T-helper 1 cell (primary cell): ENCODE results near the gene GRID2.
"Not testable (repeated sequence)": the region's sequence is repeated elsewhere in the genome, so short reads cannot be mapped to it uniquely, and the experiment has no call there.

Experiments
- DNase-seq, 5 donors: peaks; one replicate each; pipeline ENCODE4 v3.0.0-alpha.2; 2012 to 2020

The GRID2 gene

DNA sequence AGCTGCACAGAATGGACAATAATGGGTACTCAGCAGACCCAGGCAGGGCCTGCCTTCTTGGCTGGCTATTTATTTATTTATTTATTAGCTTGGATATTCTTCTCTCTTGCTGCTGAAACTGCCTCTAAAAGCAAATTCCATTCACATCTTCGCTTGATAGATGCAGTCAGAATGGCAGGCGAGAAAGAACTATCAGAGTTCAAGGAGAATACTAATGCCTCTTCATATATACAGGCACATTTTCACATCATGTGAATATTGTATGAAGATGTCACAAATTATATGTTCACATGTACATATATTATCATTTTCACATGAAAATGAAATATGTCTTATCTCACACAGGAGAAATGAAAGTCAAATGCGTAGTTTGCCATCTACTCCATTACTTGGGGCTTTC lies 1045.1 kb downstream of the GRID2 start:
- DNase-seq: no peak

GRCh38 chr4:93351846-93352245 lies 1048.1 kb downstream of the GRID2 start:
- DNase-seq: no peak

DNA sequence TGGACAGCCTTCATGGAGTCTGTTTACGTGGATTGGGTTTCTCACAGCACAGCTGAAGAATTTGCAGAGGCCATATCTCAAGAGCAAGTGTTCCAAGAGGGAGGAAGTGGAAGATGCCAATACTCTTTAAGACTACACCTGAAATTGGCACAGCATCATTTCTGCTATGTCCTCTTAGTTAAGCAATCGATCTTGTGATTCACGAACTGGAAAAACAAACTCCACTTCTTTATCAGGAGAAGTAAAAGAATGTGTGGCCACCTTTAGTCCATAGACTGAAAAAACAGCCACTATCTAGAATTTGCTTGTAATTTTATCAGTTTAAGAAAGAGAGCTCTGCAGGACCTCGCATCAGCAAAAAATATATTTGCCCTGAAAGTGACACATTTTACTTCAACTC lies 1051.6 kb downstream of the GRID2 start:
- no peak for DNase-seq

DNA sequence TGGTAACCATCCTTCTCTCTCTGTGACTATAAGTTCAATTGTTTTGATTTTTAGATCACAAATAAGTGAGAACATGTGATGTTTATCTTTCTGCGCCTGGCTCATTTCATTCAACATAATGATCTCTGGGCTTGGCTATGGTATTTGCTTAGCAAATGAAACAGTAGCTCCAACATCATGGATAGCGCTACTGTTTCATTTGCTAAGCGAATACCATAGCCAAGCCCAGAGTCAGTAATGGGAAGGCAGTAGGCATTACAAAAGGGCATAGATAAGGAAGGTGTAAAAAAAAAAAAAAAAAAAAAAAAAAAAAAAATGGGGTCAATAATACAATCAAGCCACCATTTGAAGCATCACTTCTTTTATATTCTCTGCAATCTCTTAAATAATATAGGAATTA lies 1055.8 kb downstream of the GRID2 start:
- DNase-seq: no peak

GRCh38 chr4:93366169-93366755 lies 1062.5 kb downstream of the GRID2 start:
- not testable (repeated sequence) for DNase-seq

DNA sequence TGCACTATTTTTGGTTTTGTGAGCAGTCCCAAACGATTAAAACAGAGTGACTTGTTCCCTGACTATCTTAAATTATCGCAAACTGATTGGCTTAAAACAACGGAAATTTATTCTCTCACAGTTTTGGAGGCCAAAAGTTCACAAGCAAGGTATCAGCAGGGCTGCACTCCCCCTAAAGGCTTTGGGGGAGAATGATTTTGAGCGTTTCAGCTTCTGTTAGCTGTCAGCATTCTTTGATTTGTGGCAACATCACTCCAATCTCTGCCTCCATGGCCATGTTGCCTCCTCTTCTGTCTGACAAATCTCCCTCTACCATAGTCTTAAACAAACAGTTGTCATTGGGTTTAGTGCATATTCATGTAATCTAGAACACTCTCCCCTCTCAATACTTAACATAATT lies 1065.2 kb downstream of the GRID2 start:
- DNase-seq: no peak

DNA sequence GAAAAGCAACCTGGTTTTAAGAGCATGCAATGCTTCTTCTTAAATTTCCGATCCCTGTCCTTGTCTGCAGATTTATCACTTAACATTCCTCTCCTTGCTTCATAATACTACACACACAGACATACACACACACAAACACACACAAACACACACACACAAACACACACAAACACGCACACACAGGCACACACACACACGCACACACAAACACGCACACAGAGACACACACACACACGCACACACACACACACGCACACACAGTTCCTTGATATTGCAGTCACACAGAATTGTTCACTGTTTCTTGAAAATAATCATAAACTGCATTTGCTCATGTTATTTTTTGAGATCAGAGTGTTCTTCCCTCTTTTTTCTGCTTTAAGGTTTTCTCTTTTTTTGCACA lies 1066.5 kb downstream of the GRID2 start:
- DNase-seq: no peak

GRCh38 chr4:93373893-93374860 lies 1070.4 kb downstream of the GRID2 start:
- no peak for DNase-seq

DNA sequence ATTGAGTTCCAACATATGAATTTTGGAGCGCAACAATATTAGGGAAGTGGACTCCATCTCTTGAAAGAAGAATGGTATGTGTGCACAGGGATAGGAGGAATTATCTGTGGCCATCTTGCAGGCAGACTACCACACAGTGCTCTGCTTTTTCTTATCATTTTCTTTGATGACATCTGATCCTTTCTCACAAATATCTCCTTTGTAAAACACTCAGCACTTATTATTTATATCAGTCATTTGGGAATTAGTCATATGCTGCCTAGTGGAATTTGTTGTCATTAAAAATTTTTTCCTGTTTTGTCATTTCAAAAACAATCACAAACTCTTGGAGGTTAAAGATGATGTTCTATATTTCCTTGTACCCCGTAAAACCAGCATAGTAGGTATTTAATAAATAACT lies 1080.5 kb downstream of the GRID2 start:
- DNase-seq: no peak

GRCh38 chr4:93384887-93385286 lies 1081.1 kb downstream of the GRID2 start:
- DNase-seq: no peak

GRCh38 chr4:93394545-93395081 lies 1090.8 kb downstream of the GRID2 start:
- no peak for DNase-seq

- DNase-seq: no peak
Measured at GRCh38 chr4:93396272-93396671, 1092.5 kb downstream of the GRID2 start.

DNA sequence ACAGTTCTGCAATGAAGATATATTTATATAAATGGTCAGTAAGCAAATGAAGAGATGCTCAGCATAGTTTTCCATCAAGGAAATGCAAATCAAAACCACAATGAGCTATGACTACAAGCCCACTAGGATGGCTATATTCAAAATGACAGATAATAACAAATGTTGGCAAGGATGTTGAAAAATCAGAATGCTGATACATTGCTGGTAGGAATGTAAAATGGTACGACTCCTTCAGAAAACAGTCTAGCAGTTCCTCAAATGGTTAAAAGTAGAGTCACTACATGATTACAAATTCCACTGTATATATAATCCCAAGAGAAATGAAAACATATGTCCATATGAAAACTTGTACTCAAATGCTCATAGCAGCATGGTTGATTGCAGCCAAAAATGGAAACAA lies 1099.8 kb downstream of the GRID2 start:
- no peak for DNase-seq

GRCh38 chr4:93407493-93408275 lies 1103.9 kb downstream of the GRID2 start:
- no peak for DNase-seq

DNA sequence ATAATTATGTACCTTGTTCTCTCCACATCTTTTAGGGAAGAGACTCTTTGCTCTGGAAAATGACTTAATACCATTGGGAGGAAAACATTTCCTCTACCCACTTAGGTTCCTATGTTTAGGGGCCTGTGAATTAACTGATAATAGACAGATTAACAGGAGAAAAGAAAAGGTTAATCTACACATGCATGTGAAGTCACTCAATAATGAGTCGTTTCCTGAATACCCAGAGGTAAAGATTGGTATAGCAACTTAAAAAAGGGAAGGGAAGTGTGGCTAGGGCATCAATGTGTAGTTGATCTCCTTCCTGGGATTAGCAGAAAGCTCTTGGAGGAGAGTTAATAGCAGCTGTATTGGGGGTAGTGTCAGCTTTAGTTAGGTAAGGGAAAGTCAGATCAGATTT lies 1105.3 kb downstream of the GRID2 start:
- DNase-seq: no peak

DNA sequence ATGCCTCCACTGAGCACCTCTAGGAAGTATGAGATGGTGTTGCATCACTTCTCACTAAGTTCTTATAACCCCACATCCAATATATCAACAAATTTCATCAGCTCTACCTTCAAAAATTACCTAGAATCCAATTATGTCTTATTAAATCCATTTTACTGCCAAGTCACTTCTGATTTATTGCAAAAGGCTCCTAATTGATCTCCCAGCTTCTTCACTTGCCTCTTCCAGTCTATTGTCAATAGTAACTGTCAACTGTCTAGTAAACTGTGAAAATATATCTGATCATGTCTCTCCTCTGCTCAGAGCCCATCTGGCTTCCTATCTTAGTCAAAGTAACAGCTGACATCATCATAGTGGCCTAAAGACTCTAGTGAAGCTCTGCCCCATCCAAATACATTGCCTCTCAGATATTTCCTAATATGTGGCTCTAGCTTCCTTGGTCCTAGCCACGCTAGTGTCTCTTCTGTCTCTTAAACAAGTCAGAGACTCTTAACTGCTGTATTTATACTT lies 1110.3 kb downstream of the GRID2 start:
- no peak for DNase-seq

DNA sequence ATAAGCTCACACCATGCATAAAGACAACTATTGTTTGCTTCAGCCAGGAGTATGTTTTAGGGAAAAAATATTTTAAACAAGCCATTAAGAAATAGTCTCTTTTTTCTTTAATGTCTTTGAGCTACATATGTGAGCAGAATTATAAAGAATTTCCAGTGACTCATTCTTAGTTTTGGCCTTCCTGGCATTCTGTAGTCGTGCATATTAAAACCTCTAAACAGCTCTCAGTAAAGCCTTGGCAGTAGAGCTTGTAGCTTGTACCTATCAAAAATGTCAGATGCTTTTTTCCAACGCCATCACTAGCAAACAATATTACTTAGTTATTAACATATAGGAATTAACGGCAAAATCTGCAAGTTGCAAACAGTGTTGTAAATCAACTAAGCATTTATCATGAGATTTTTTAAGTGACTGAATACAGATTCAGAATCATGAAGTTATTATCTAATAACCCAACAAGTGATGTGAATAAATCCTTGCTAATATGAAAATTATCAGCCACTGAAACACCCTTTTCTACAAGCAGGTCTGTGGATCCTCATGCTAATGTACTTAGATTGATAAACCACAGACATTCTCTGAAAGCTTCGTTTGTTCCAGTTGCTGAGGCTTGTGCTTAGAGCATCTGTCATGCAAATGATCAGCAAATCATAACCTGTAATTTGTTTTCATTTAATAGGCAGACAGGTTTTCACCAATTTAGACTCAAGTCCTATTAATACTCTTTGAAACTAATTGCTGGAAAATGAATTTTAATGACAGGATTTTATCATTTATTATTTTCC lies 1112.8 kb downstream of the GRID2 start:
- DNase-seq: no peak

DNA sequence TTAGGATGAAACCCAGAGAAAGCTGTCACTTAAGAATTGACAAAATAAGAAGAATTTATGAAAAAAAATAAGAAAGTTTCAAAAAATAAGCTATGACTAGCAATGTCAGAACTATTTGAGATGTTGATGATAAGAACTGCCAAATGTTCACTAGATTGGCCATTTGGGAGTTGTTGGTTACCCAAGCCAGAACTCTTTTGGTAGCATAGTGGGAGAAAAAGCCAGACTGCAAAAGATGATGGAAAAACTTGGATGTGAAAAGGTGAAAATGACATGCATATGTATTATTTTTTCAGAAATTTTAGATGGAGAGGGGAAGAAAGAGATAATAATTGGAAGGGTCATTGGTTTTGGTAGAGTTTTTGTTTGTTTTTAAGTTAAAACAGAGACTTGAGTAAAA lies 1127.6 kb downstream of the GRID2 start:
- no peak for DNase-seq

DNA sequence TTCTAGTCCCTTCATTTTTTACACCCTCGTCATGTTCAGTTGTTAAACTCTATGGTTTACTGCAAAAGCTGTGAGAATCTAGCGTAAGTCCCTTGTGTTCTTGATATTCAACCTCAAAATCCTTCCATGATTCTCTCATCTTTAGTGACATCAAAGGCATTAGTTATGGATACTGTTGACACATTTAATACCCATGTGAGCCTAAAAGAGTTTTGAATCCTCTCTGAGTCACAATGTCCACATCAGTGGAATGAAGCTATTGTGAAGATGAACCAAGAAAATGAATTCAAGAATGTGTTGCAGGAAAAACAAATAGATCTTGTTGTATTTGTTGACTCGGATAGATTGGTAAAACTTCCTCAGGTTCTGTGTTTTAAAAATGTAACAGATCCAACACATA lies 1130.1 kb downstream of the GRID2 start:
- no peak for DNase-seq

DNA sequence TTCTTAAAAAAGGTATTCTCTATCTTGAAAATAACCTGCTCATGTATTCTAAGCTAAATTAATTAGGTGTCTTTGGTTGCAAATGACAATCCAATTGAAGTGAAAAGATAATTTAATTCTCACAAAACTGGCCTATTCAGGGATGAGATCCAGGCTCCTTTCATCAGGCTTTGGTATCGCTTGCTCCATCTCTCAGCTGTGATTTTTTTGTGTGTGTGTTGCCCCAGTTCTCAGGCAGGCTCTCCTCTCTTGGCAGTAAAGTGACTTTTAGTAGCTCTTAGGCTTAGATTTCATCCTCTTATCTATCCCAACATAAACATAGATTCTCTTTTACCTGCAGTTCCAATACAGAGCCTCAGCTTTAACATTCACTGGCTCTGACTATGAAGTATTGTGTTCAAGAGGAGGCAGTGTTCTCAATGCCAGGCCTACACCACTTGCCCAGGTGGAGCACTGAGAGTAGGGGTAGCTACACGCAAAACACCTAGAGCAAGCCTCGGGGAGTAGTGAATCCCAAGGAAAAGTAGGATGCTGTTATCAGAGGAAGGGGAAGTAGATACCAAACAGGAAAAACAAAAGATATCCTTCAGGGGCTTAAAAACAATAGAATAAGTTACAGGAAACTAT lies 1132.3 kb downstream of the GRID2 start:
- no peak for DNase-seq

DNA sequence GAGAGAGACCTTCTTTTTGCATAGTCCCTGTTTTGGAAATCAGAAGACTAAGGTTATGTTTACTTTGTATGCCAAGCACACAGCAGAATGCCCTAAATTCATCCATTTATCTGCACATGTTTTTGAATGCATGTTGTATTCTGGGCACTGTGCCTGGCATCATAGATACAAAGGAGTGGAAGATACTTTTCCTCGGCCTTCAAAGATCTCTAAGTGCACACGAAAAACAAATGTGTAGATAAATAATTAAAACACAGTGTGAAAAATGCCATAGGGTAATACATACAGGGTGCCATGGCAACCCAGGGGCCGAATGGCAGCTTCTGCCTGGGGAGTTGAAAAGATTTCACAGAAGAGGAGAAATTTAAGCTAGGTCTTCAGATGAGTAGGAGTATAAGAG lies 1134.2 kb downstream of the GRID2 start:
- no peak for DNase-seq

DNA sequence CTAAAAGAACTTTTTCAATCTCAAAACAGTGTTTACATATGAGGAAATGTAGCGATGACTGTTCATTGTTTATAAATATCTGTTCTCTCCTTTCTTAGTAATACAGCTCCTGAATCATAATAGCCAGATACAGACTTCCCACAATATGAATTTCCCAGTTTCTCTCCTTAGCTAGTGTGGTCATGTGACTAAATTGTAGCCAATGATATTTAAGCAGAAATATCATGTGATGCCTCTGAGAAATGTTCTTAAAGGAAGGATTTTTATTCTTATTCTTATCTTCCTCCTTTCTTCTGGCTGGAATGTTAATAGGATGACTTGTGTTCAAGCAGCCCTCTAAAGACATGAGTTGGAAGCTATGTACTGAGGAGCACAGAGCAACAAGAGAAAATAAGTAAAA lies 1141.1 kb downstream of the GRID2 start:
- no peak for DNase-seq
